Activated T-cell treated with anti-CD3 and anti-CD28 coated beads, Interleukin-2, amount 50 U/mL, for 48 hours (primary cell): Measurements from ENCODE around the gene COQ8A.

Experiments used
- DNase-seq, 2 experiments: peaks; one replicate each; pipeline ENCODE4 v3.0.0-alpha.2; 2020

Gene COQ8A

DNA sequence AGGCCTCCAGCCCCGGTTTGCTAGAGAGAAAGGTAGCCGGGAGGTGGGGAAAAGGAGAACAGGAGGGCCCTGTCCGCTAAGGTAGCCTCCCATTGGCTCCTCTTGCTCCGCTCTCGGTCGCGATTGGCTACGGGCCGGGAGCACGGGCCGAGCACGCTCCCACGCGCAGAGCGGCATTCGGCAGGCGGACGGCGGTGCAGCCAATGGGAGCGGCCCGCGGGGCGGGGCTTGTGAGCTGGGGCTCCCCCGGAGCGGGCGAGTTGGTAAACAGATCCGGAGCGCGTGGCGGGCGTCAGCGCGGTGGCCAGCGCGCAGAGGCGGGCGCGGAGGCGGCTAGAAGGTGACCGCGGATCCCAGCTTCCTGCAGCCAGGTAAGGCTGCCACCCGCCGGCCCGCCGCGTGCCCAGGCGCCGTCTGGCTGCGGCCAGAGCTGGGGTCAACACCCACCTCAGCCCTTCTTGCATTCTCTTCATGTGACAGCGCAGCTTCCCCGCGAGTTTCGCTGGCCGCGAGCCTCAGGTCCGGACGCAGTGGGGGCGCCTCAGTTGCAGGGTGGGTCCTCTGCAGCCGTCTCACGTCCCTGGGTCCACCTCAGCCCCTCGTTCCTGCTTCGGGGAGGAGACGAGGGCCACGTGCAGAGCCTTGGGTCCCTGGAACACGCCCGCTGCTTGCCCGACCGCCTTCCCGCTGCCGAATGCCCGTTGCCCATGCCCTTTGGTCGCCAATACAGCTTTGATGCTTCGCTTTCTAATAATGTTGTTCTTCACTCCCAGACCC is at the start of gene COQ8A:
COQ8A (plus strand) TSS at position 266 of the 777 bp plus-strand sequence. CDS start 21,092 bp downstream, outside the sequence.
- peak; percentile 98 for DNase-seq

DNA sequence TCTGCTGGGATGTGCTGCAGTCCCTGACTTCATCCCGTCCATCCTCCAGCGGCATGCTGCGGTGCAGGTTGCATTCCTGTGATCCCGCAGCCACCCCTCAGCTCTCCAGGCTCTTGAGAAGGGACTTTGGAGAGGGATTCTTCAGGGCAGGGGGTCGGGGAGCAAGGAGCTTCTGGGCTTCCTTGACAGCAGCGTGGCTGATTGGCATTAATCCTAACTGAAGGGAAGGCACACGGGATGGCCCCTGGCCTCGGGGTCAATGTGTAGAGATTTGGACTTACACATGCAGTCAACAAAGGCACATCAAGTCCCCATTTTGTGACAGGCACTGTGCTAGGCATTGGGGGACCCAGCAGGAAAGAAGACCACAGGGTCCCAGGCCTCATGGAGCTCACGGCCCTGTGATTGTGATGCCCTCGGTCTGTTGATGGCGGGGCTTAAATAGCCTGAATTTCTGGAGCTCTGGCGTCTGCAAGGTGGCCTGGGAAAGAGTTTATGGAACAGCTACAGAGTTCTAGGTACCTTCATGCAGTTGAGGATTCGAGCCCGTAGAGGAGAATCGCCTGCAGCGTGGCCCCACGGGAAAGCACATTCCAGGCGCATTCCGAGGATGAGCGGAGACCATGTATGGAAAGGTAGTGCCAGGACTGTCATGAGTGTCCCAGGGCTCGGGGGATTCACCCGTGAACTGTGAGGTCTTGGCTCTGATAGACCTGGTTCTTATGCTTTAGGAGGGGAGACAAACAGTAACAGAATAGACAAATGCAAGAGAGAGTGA is 49.6 kb upstream of the COQ8A start:
- no peak for DNase-seq

GRCh38 chr1:226891346-226891745 is 48.7 kb upstream of the COQ8A start:
- DNase-seq = no peak

DNA sequence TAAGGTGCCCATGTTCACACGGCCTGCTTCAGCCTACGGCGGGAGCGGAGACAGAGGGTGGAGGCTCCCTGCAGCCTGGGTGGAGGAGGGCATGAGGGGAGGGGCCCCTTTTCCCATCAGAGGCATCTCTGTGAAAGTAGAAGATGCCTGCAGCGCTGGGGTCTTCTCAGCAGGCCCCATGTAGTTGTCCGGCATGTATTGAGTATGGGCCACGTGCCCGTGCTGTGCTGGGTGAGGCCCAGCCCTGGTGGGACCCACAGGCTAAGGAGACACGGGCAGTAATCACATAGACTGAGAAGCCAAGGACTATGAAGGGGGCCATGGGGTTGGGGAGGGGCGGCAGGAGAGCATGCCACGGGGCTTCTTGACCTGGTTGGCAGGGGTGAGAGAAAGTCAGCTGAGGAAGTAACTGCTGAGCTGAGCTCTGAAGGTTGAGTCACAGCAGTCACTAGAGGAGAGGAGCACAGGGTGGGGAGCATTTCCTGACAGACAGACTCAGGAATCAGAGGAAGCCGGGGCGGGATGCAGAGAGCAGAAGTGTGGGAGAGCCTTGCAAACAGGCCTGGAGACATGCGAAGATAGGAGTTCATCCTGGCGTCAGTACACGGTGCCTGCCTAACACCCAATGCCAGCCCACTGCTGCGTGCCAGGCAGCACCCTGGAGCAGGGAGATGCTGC is 48.1 kb upstream of the COQ8A start:
- no peak for DNase-seq

DNA sequence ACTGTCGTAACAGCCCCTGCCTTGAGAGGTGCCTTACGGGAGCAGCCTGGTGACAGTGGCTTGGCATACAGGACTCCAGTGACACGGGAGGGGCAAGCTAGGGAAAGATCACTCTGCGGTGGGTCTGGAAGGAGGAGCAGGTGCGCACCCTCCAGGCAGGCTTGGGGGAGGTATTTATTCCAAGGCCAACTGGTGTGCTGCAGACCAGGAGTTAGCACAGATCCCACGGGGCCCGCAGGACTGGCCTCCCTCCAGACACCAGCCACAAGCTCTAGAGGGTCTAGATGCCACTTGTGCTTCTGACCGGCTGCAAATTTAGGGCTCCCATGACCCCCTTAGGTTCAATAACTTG is 47.6 kb upstream of the COQ8A start:
- DNase-seq = no peak

GRCh38 chr1:226893936-226894335 is 46.2 kb upstream of the COQ8A start:
- DNase-seq = no peak

DNA sequence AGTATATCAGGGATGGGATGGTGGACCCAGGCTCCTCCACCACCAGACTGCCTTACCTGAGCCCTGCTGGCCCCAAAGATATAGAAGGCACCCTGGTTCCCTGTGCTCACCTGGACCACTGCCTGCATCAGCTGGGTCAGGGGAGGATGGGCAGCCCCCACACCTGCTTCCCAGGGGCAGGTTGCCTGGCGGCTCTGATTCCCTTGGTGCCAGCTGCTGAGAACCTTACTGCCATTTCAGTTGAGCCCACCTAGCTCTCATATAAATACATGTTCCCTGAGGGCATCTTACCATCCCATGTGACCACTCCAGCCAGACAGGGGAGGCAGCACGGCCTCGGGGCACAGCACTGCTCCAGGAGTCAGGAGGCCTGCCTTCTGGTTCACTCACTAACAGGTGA is 45.3 kb upstream of the COQ8A start:
- DNase-seq = no peak

DNA sequence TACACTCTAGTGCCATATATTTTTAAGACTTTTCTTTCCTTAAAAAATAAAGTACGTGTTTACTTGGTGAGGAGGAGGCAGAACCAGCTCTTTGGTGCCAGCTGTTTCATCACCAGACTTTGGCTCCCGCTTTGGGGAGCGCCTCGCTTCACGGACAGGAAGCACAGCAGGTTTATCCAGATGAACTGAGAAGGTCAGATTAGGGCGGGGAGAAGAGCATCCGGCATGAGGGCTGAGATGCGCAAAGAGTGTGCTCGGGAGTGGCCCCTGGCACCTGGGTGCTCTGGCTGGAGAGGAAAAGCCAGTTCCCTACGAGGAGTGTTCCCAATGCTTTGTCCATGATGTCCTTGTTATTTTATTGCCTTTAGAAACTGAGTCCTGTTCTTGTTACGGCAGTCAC is 44.5 kb upstream of the COQ8A start:
- no peak for DNase-seq

DNA sequence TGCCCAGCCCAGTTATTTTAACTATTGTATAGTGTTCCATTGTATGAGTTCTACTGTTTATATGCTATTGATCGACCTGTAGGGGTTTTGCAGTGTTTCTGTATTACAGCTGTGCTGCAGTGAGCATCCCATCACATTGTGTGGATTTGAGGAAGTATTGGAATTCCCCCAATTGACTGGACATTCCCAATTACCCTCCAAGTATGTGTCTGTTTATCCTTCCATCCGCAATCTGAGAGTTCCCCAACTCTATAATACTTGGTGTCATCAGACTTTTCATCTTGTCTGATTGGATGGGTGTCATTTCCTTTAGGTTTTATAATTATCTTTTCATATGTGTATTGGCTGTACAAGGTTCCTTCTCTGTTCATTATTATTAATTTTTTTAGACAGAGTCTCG is 41.8 kb upstream of the COQ8A start:
- no peak for DNase-seq

- DNase-seq = no peak
These were observed 38.7 kb upstream of the COQ8A start for GRCh38 chr1:226901421-226901820.

DNA sequence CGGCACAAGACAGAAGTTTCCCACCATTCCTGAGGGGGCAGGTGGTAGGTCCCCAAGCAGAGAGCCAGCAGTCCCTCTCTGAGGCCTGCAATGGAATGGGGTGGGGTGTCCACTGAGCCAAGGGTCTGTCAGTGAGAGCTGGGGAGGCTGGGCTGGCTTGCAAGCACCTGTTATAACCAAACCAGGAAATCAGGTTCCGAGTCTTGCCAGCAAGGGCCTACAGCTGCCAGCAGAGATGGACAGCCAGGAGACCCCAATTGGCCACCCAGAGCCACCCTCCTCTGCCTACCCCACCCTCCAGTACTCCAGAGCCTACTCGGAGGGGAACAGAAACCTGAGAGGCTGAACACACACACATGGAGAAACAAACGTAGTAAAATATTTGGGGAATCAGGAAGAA is 37.5 kb upstream of the COQ8A start:
- no peak for DNase-seq

DNA sequence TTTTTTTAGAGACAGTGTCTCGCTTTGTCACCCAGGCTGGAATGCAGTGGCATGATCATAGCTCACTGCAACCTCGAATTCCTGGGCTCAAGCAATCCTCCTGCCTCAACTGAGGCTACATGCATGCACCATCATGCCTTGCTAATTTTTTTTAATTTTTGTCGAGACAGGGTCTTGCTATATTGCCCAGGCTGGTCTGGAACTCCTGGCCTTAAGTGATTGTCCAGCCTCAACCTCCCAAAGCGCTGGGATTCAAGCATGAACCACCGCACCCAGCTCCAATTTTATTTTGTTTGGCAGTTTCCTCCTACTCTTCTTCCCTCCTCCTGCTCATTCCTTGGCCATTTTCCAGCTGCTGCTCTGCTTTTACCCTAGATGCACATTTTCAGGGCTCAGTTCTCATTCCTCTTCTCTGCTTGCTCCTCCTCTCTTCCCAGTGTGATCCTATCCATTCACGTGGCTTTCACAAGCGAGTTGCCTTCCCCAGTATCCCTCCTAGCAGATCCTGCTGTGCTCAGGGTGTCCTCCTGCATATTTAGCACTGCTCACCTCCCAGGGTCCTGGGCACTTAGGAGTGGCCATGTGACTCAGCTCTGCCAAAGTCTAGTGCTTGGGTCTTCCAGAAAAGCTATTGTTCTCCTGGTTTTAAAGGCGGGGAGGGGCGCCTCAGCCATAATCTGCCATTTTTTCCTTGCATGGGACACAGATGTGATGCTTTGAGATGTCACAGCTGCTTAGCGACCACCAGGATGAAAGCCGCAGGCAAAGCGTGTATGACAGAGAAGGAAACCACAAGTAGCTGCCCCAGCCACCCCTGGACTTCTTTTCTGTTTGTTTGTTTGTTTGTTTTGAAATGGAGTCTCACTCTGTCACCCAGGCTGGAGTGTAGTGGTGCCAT is 36.0 kb upstream of the COQ8A start:
- no peak for DNase-seq

- DNase-seq = no peak
These were observed 35.3 kb upstream of the COQ8A start for GRCh38 chr1:226904772-226905171.

DNA sequence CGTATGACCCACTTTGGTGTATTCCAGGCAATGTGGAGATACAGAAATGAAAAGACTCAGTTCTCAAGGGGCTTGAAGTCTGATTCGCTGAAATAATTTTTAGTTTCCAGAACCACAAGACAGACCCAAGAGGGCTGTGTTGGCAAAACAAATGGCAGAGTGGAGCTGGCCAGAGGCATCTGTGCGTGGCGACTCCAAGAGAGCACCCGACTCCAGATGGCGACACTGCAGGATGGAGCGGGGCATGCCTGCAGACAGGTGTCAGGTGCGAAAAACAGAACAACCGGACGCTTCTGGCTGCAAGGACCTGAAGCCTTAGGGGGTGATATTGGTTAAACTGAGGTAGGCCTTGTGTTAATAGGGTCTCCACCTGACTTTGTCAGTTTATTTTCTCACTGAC is 31.7 kb upstream of the COQ8A start:
- DNase-seq = no peak

DNA sequence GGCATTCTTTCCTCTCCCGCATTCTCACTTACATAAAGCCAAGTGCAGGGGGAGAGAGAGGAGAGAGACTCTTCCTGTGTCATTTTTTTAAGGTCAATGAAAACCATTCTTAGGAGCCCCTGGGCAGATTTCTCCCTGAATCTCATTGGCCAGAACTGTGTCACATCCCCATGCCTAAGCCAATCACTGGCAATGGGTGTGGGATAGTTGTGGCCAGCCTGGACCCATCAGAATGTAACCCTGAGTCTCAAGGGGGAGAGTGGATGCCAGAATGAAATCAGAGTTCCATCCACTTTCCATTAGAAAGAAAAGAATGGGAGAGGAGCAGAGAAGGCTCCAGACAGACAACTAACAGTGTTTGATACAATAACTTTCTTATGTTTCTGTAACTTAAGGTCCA is 31.2 kb upstream of the COQ8A start:
- no peak for DNase-seq

DNA sequence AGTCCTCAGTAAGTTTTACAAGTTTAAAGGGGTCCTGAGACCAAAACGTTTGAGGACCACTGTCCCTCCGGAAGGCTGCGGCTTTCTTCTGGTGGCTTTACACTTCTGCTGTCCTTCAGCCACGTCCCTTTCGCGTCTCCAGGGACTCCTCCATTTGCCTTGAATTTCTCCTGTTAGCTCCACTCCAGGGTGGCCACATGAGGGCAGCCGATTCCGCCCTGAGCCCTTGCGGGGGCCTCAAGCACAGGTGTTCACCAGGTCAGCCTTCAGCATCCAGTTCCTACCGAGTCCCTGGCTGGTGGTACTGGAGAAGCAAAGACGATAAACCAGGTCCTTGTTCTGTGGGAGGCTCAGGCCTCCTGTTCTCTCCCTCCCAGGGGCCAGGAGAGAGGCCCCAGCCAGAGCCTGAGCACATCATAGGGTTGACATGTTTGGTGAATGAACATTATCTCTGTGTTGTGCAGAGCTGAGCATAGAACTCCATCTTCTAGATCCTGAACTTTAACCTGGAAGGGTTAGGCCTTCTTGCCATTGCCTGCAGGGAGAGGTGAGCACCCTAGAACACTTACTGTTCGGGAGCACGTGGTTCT is 27.4 kb upstream of the COQ8A start:
- peak; percentile 49 to 53 for DNase-seq

- DNase-seq = no peak
These were observed 24.5 kb upstream of the COQ8A start for GRCh38 chr1:226915672-226915995.

DNA sequence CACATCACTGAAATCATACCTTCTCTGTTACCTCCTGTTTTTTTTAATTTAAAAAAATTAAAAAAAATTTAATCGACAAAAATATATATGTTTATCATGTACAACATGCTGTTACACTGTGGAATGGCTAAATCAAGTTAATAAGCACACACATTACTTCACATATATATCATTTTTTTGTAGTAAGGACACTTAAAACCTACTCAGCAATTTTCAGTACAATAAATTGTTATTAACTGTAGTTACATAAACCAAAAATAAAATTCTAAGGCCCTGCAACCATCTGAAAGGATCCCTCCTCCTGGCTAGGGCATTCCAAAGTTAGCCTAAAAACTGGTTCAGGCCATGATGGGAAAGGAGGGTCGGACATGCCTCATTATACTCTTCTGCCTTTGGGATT is 23.6 kb upstream of the COQ8A start:
- no peak for DNase-seq

DNA sequence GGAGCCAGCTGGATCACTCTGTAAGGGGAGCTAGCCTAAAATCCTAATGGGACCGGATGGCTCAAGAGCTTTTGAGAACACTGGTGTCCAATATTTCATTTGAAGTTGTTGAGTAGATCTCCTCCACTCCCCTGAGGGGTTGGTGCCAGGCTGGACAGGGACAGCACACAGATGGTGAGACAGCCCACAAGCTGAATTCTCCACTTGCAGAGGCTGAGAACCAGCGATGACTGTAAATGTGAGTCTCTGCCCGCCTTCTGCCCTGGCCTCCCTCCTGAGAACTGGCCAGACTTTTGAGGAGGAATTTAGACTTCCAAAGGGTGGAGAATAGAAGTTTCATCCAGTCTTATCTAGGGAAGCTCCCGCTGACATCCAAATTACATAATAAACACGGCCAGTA is 20.5 kb upstream of the COQ8A start:
- DNase-seq = no peak

DNA sequence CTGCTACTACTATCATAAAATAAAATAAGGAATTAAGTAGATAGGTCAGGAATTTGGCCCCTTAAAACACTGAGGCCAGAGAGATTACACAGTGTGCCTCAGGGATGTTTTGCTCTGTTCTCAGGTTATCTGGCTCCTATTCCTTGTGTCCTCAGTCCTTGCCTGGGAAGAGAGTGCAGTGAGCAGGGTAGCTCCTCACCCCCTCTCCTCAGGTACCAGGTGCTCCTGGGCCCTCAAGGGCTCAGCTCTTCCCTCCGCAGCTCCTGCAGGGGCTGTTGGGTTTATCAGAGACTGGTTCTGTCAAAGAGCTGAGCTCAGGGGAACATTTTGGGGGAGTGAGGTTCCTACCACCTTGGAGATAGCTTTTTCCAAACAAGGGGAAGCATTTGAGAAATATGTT is 20.1 kb upstream of the COQ8A start:
- no peak for DNase-seq

DNA sequence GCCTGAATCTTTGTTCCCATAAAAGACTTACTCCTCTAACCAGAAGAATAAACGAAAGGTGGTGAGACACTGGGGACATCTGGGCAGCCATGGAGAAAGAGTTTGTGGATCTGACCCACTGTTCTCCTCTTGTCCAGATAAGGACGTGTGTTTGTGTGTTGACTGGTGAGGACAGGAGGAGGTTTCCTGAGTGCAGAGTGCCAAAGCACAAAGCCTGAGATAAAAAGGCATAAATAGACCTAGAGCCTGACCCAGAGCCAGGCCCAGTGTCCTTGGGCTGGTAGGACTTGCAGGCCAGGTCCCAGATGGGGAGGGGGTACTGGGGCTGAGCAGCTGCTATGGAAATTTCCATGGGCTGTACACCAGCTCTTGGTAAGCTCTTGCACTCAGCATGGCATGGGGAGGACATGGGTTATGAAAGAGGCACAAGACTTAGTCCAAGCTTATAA is 19.6 kb upstream of the COQ8A start:
- no peak for DNase-seq

GRCh38 chr1:226921504-226921903 is 18.6 kb upstream of the COQ8A start:
- DNase-seq = no peak
